Measurements from ENCODE around the gene SLC17A2.

The SLC17A2 gene

DNA sequence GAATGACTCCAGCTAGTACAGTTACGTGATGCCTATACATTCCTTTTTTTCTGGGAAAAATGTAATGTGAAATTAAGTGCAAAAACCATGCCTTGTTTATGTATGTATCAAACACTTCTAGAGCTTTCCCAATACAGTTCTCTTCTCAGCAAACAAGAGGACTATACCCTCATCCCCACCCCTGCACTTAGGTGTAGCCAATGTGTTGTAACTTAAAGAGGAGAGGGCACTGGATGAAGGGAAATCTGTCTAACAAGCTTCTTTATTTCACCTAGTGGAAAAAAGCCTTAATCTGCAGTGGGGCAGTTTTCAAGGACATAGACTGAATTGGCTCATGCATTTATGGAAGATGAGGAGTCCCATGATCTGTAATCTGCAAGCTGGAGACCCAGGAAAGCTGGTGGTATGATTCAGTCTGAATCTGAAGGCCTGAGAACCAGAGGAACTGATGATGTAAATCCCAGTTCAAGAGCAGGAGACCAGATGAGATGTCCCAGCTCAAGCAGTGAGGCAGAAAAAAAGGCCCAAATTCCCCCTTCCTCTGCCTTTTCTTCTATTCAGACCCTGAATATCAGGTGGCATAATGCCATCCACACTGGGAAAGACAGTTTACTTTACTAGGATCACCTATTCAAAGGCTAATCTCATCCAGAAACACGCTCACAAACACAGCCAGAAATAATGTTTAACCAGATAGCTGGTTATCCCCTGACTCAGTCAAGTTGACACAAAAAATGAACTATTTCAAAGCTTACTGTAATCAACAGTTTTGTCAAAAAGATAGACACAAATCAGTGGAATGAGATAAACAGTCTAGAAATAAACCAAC lies 30.7 kb downstream of the SLC17A2 start:
- Histone ChIP-seq H3K27me3 (ENCODE audit: control insufficient read depth in 1 of 2, insufficient read depth in 2 of 2, low read length in 2 of 2) (no peaks in the 10 kb centered on the region), H3K4me1 (ENCODE audit: control insufficient read depth, insufficient read depth, low read length) (no peaks in the 10 kb centered on the region), H3K4me3 (ENCODE audit: low read length in 2 of 2) (no peak overlapping the region), H3K9ac (ENCODE audit: low read length in 2 of 2) (no peak overlapping the region), H3K36me3 (ENCODE audit: control insufficient read depth in 2 of 2, insufficient read depth in 2 of 2, low read length in 2 of 2) (no peaks in the 10 kb centered on the region), H3K9me3 (ENCODE audit: control insufficient read depth in 2 of 2, low read length in 2 of 2) (no peaks in the 10 kb centered on the region), H3K27ac (ENCODE audit: low read length) (no peak overlapping the region)

DNA sequence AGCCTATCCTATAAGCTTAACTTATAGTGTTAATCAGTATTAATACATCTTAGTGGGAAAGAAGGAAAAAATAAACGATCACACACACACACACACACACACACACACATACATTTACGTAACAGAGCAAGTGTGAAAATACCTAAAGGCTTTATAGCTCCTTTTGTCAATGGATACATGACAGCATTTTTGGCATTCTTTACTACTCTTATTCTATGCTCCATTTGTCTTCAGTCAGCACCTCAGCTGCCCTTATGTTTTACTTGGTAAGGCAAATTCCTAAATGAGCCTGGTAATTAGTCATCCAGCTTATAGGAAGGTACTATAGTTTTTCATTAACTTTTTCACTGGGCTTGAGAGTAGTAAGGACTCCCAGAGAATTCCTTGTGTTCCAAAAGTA lies 31.4 kb downstream of the SLC17A2 start:
- H3K4me1 ChIP-seq (ENCODE audit: control insufficient read depth, insufficient read depth, low read length), result no peaks in the 10 kb centered on the region
- H3K36me3 ChIP-seq (ENCODE audit: control insufficient read depth in 2 of 2, insufficient read depth in 2 of 2, low read length in 2 of 2), result no peaks in the 10 kb centered on the region
- no peak overlapping the region for H3K27ac ChIP-seq (ENCODE audit: low read length)
- no peak overlapping the region for H3K4me3 ChIP-seq (ENCODE audit: low read length in 2 of 2)
- no peak overlapping the region for H3K9ac ChIP-seq (ENCODE audit: low read length in 2 of 2)
- no peaks in the 10 kb centered on the region for H3K9me3 ChIP-seq (ENCODE audit: control insufficient read depth in 2 of 2, low read length in 2 of 2)
- no peaks in the 10 kb centered on the region for H3K27me3 ChIP-seq (ENCODE audit: control insufficient read depth in 1 of 2, insufficient read depth in 2 of 2, low read length in 2 of 2)

DNA sequence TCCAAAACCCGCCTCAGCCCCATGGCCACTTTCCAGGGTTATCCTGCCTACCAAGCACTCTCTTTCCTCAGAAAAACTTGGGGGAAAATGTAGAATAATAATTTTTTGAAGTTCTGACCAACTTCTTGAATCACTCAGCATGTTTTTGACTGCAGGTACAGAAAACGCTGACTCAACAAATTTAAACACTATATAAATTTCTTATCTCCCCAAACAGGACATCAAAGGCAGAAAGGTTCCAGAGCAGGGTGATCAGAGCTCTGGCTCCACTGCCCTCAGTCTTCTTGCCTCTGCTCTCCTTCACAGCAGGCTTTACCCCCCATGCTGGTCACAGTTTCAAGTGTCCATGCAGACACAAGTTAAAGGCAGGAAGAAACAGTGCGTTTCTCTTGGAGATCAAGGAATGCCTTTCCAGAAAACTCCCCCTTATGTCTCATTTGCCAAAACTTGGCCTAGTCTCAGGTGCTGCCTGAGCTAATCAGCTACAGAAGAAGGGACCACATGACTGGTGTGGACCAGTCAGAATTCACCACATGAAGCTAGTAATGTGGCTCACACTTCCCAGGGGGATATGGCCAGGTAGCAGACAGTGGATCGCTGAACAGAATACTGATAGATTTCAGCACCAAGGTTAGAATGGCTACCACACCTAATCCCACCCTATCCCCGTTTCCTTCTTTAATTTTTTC lies 32.1 kb downstream of the SLC17A2 start:
- Histone ChIP-seq H3K9ac (ENCODE audit: low read length in 2 of 2) (no peak overlapping the region), H3K36me3 (ENCODE audit: control insufficient read depth in 2 of 2, insufficient read depth in 2 of 2, low read length in 2 of 2) (no peaks in the 10 kb centered on the region)

GRCh38 chr6:25896252-25896651 lies 34.2 kb downstream of the SLC17A2 start:
- Histone ChIP-seq H3K4me3 (ENCODE audit: low read length in 2 of 2) (no peak overlapping the region), H3K9ac (ENCODE audit: low read length in 2 of 2) (no peak overlapping the region), H3K4me1 (ENCODE audit: control insufficient read depth, insufficient read depth, low read length) (no peaks in the 10 kb centered on the region), H3K36me3 (ENCODE audit: control insufficient read depth in 2 of 2, insufficient read depth in 2 of 2, low read length in 2 of 2) (no peaks in the 10 kb centered on the region), H3K9me3 (ENCODE audit: control insufficient read depth in 2 of 2, low read length in 2 of 2) (no peaks in the 10 kb centered on the region), H3K27ac (ENCODE audit: low read length) (no peak overlapping the region), H3K27me3 (ENCODE audit: control insufficient read depth in 1 of 2, insufficient read depth in 2 of 2, low read length in 2 of 2) (no peaks in the 10 kb centered on the region)

More for the DNA sequence above, 32.1 kb downstream of the SLC17A2 start:
- H3K9me3 ChIP-seq (ENCODE audit: control insufficient read depth in 2 of 2, low read length in 2 of 2), result no peaks in the 10 kb centered on the region
- no peak overlapping the region for H3K4me3 ChIP-seq (ENCODE audit: low read length in 2 of 2)
- no peaks in the 10 kb centered on the region for H3K27me3 ChIP-seq (ENCODE audit: control insufficient read depth in 1 of 2, insufficient read depth in 2 of 2, low read length in 2 of 2)
- no peak overlapping the region for H3K27ac ChIP-seq (ENCODE audit: low read length)
- no peaks in the 10 kb centered on the region for H3K4me1 ChIP-seq (ENCODE audit: control insufficient read depth, insufficient read depth, low read length)

DNA sequence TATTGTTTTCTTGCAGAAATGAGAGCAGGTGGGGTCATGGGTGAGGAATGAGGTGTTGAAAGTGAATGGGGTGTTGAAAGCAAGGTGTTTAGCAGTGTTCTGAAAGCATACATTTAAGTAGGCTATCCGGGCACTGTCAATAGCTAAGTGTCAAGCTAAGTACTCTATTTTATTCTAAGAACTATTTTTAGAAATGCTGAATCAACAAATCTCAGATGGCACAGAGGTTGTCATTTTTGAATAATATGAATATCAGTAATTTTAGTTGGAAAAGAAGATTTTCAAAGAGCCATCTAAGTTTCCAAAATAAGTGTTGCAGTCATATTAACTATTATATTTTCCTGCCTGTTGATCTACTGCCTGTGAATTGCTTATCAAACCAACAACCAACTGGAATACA lies 34.7 kb downstream of the SLC17A2 start:
- Histone ChIP-seq H3K27me3 (ENCODE audit: control insufficient read depth in 1 of 2, insufficient read depth in 2 of 2, low read length in 2 of 2) (no peaks in the 10 kb centered on the region), H3K4me1 (ENCODE audit: control insufficient read depth, insufficient read depth, low read length) (no peaks in the 10 kb centered on the region), H3K9ac (ENCODE audit: low read length in 2 of 2) (no peak overlapping the region), H3K36me3 (ENCODE audit: control insufficient read depth in 2 of 2, insufficient read depth in 2 of 2, low read length in 2 of 2) (no peaks in the 10 kb centered on the region), H3K4me3 (ENCODE audit: low read length in 2 of 2) (no peak overlapping the region), H3K9me3 (ENCODE audit: control insufficient read depth in 2 of 2, low read length in 2 of 2) (no peaks in the 10 kb centered on the region), H3K27ac (ENCODE audit: low read length) (no peak overlapping the region)

GRCh38 chr6:25893778-25894177 lies 36.7 kb downstream of the SLC17A2 start:
- Histone ChIP-seq H3K4me1 (ENCODE audit: control insufficient read depth, insufficient read depth, low read length) (no peaks in the 10 kb centered on the region), H3K27me3 (ENCODE audit: control insufficient read depth in 1 of 2, insufficient read depth in 2 of 2, low read length in 2 of 2) (no peaks in the 10 kb centered on the region), H3K36me3 (ENCODE audit: control insufficient read depth in 2 of 2, insufficient read depth in 2 of 2, low read length in 2 of 2) (no peaks in the 10 kb centered on the region), H3K9ac (ENCODE audit: low read length in 2 of 2) (no peak overlapping the region), H3K27ac (ENCODE audit: low read length) (no peak overlapping the region), H3K4me3 (ENCODE audit: low read length in 2 of 2) (no peak overlapping the region), H3K9me3 (ENCODE audit: control insufficient read depth in 2 of 2, low read length in 2 of 2) (no peaks in the 10 kb centered on the region)

DNA sequence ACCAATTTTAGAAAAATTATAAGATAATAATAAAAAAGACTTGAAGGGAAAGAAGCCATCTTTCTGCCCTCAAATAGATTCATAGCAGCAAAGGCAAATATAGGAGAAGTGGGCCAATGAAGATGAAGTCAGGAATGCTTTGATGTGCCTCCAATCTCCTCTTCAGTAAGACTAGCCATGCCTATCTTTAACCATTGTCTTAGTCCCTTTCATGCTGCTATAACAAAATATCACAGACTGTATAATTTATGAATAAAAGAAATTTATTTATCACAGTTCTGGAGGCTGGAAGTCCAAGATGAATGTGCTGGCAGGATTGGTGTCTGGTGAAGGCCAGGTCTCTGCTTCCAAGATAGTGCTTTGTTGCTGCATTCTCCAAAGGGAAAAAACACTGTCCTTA lies 37.6 kb downstream of the SLC17A2 start:
- Histone ChIP-seq H3K27me3 (ENCODE audit: control insufficient read depth in 1 of 2, insufficient read depth in 2 of 2, low read length in 2 of 2) (no peaks in the 10 kb centered on the region), H3K36me3 (ENCODE audit: control insufficient read depth in 2 of 2, insufficient read depth in 2 of 2, low read length in 2 of 2) (no peaks in the 10 kb centered on the region), H3K4me1 (ENCODE audit: control insufficient read depth, insufficient read depth, low read length) (no peaks in the 10 kb centered on the region), H3K9me3 (ENCODE audit: control insufficient read depth in 2 of 2, low read length in 2 of 2) (no peaks in the 10 kb centered on the region), H3K4me3 (ENCODE audit: low read length in 2 of 2) (no peak overlapping the region), H3K27ac (ENCODE audit: low read length) (no peak overlapping the region), H3K9ac (ENCODE audit: low read length in 2 of 2) (no peak overlapping the region)

- Histone ChIP-seq H3K9ac (ENCODE audit: low read length in 2 of 2) (no peak overlapping the region), H3K27me3 (ENCODE audit: control insufficient read depth in 1 of 2, insufficient read depth in 2 of 2, low read length in 2 of 2) (no peaks in the 10 kb centered on the region), H3K4me3 (ENCODE audit: low read length in 2 of 2) (no peak overlapping the region), H3K4me1 (ENCODE audit: control insufficient read depth, insufficient read depth, low read length) (no peaks in the 10 kb centered on the region), H3K36me3 (ENCODE audit: control insufficient read depth in 2 of 2, insufficient read depth in 2 of 2, low read length in 2 of 2) (no peaks in the 10 kb centered on the region), H3K27ac (ENCODE audit: low read length) (no peak overlapping the region), H3K9me3 (ENCODE audit: control insufficient read depth in 2 of 2, low read length in 2 of 2) (no peaks in the 10 kb centered on the region)
These were observed 40.3 kb downstream of the SLC17A2 start for GRCh38 chr6:25889877-25890853.

DNA sequence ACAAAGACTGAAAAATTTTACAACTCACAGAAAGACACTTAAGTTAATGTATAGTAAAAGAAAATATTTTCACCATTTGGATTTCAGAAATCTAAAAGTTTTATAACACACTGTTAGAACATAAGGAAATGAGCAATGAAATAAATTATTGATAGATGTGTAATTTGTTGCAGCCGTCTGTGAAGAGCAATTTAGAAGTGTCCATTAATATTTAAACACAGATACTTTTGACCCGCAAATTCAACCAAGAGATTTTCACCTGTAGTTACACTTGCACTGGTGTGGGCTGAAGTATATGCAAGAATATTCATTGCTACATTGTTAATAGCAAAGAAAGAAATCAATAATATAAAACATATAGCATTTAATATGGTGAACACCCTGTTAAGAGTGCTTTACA lies 41.9 kb downstream of the SLC17A2 start:
- no peaks in the 10 kb centered on the region for H3K4me1 ChIP-seq (ENCODE audit: control insufficient read depth, insufficient read depth, low read length)
- H3K27ac ChIP-seq (ENCODE audit: low read length), result no peak overlapping the region
- H3K9ac ChIP-seq (ENCODE audit: low read length in 2 of 2), result no peak overlapping the region
- H3K4me3 ChIP-seq (ENCODE audit: low read length in 2 of 2), result no peak overlapping the region
- no peaks in the 10 kb centered on the region for H3K27me3 ChIP-seq (ENCODE audit: control insufficient read depth in 1 of 2, insufficient read depth in 2 of 2, low read length in 2 of 2)
- no peaks in the 10 kb centered on the region for H3K36me3 ChIP-seq (ENCODE audit: control insufficient read depth in 2 of 2, insufficient read depth in 2 of 2, low read length in 2 of 2)
- no peaks in the 10 kb centered on the region for H3K9me3 ChIP-seq (ENCODE audit: control insufficient read depth in 2 of 2, low read length in 2 of 2)

DNA sequence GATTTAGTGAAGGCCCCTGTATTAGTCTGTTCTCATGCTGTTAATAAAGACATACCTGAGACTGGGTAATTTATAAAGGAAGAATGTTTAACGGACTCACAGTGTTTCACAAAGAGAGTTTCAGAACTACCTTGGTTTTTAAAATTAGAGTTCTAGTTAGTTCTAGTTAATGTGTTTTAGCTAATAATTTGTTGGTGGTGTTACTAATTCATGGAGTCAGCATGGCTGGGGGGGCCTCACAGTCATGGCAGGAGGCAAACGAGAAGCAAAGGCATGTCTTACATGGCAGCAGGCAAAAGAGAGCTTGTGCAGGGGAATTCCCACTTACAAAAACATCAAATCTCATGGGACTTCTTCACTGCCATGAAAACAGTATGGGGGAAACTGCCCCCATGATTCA lies 44.4 kb downstream of the SLC17A2 start:
- Histone ChIP-seq H3K9ac (ENCODE audit: low read length in 2 of 2) (no peak overlapping the region), H3K27me3 (ENCODE audit: control insufficient read depth in 1 of 2, insufficient read depth in 2 of 2, low read length in 2 of 2) (peaks cover 0 to under 1% of the 10 kb centered on the region in 2 donors), H3K4me3 (ENCODE audit: low read length in 2 of 2) (no peak overlapping the region), H3K4me1 (ENCODE audit: control insufficient read depth, insufficient read depth, low read length) (no peaks in the 10 kb centered on the region), H3K36me3 (ENCODE audit: control insufficient read depth in 2 of 2, insufficient read depth in 2 of 2, low read length in 2 of 2) (no peaks in the 10 kb centered on the region), H3K27ac (ENCODE audit: low read length) (no peak overlapping the region), H3K9me3 (ENCODE audit: control insufficient read depth in 2 of 2, low read length in 2 of 2) (no peaks in the 10 kb centered on the region)

Measured in stomach smooth muscle (tissue), 2 donors.